HL-60 (cell line): ENCODE measurements around the gene PPIL3.

Source experiments
- GABPA ChIP-seq: IDR thresholded peaks from 2 replicates; pipeline ENCODE4 v1.6.1; 2012; ENCODE audit warnings: low read depth
- POLR2AphosphoS5 ChIP-seq: IDR thresholded peaks from 2 replicates; pipeline ENCODE4 v1.6.1; 2012; ENCODE audit warnings: low read depth
- SPI1 ChIP-seq: IDR thresholded peaks from 2 replicates; pipeline ENCODE4 v1.6.1; 2012; ENCODE audit warnings: low read depth, mild to moderate bottlenecking, borderline replicate concordance
- TF ChIP-seq, protein P1 (sequence below): IDR thresholded peaks from one replicate; pipeline ENCODE4 v1.5.1; 2011; ENCODE audit warnings: low read length, control low read depth, inconsistent platforms; ENCODE audit not compliant: insufficient read depth
- TF ChIP-seq, protein P2 (sequence below): IDR thresholded peaks from 2 replicates; pipeline ENCODE4 v1.6.1; 2012; ENCODE audit warnings: low read depth; ENCODE audit not compliant: insufficient replicate concordance

DNA sequence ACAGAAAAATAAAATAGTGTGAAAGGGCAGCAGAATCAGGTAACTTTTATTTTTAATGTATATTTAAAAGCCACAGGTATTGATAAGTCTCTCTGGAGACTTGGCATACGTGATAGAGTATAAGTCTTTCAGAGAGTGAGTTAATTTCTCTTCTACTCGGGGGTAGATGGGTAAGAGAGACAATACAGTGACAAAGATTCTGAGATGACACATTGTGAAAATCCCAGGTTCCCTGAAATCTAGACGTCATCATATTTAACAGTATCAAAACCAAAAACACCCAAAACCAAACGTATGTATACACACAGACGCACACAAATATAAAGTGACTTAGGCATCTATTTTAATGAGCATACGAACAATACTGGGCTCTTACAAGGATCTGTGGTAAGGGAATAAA is 33.6 kb upstream of the PPIL3 start:
- TF ChIP-seq SPI1 (no peak), POLR2AphosphoS5 (no peak), GABPA (no peak)
- TF ChIP-seq, protein P1, sequence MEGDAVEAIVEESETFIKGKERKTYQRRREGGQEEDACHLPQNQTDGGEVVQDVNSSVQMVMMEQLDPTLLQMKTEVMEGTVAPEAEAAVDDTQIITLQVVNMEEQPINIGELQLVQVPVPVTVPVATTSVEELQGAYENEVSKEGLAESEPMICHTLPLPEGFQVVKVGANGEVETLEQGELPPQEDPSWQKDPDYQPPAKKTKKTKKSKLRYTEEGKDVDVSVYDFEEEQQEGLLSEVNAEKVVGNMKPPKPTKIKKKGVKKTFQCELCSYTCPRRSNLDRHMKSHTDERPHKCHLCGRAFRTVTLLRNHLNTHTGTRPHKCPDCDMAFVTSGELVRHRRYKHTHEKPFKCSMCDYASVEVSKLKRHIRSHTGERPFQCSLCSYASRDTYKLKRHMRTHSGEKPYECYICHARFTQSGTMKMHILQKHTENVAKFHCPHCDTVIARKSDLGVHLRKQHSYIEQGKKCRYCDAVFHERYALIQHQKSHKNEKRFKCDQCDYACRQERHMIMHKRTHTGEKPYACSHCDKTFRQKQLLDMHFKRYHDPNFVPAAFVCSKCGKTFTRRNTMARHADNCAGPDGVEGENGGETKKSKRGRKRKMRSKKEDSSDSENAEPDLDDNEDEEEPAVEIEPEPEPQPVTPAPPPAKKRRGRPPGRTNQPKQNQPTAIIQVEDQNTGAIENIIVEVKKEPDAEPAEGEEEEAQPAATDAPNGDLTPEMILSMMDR, result no peak
- TF ChIP-seq, protein P2, sequence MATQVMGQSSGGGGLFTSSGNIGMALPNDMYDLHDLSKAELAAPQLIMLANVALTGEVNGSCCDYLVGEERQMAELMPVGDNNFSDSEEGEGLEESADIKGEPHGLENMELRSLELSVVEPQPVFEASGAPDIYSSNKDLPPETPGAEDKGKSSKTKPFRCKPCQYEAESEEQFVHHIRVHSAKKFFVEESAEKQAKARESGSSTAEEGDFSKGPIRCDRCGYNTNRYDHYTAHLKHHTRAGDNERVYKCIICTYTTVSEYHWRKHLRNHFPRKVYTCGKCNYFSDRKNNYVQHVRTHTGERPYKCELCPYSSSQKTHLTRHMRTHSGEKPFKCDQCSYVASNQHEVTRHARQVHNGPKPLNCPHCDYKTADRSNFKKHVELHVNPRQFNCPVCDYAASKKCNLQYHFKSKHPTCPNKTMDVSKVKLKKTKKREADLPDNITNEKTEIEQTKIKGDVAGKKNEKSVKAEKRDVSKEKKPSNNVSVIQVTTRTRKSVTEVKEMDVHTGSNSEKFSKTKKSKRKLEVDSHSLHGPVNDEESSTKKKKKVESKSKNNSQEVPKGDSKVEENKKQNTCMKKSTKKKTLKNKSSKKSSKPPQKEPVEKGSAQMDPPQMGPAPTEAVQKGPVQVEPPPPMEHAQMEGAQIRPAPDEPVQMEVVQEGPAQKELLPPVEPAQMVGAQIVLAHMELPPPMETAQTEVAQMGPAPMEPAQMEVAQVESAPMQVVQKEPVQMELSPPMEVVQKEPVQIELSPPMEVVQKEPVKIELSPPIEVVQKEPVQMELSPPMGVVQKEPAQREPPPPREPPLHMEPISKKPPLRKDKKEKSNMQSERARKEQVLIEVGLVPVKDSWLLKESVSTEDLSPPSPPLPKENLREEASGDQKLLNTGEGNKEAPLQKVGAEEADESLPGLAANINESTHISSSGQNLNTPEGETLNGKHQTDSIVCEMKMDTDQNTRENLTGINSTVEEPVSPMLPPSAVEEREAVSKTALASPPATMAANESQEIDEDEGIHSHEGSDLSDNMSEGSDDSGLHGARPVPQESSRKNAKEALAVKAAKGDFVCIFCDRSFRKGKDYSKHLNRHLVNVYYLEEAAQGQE, result no peak
